ENCODE data around the gene KDM4B. TPM values are rescaled to one million over a fixed set of nuclear protein-coding genes. Genes with fewer than 3 reads are reported as not detected.

The KDM4B gene
- total and polyA plus RNA-seq, 10 of the 15 experiments (the other 5 are each of a cell fraction or from before 2014, with no cell fraction given), result 0.47 to 49.6 (median 16.2) TPM

DNA sequence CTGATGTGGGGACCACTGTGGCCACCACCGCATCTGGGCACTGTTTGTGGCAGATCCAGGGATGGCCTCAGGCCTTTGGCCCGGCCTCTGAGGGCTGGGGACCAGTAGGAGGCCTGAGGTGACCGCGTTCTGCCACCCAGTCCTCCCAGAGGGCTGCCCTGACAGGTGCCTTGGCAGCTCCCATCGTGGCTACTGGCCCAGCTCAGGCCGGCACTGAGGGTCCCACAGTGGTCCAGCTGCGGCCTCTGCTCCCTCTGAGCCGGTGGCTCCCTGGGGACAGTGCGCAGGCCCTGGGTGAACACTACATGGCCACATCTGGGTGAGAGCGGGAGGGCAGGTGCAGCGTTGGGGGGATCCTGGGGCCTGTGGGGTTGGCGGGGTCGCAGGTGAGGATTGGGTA is 61.9 kb downstream of the KDM4B start:
- H3K9ac ChIP-seq (ENCODE audit: control insufficient read depth, insufficient read depth, low read length), result no peak overlapping the region
- peaks cover 3% of the 10 kb centered on the region for H4K20me1 ChIP-seq (ENCODE audit: control insufficient read depth, insufficient read depth)
- ChIA-PET CTCF (interaction anchor here (0.6 to 5.9 kb wide), 21 partner anchors 8 to 988 kb away, joined by 3 to 72 read pairs (median 6); partner anchors contain the start of gene KDM4B), POLR2A (no interaction called here), RAD21 (ENCODE audit: unreplicated experiment) (interaction anchor here (1.1 to 2.7 kb wide), 10 partner anchors 29 to 221 kb away, joined by 3 to 35 read pairs (median 4); no protein-coding TSS in a partner anchor), SMC1A (ENCODE audit: uncharacterized antibody, unreplicated experiment) (interaction anchor here (0.5 to 1.7 kb wide), 4 partner anchors 62 to 375 kb away, joined by 4 to 15 read pairs (median 4); partner anchors contain the start of gene KDM4B)
- no peaks in the 10 kb centered on the region for H3K27me3 ChIP-seq (replicated peaks in 1 of 2; ENCODE audit: control insufficient read depth in 2 of 2, insufficient read depth in 2 of 2, low read length in 1 of 2)
- no peak overlapping the region for H3K4me3 ChIP-seq
- no peak for DNase-seq (ENCODE audit: low read depth, low spot score)
- H3K79me2 ChIP-seq (ENCODE audit: control insufficient read depth, insufficient read depth, low read length), result peaks cover 18% of the 10 kb centered on the region
- no TSS peak for BruUV-seq (replicated peaks)
- FAIRE-seq, result no peak
- 46% methylated on average over 13 of the region's 13 CpGs for WGBS (ENCODE audit: insufficient coverage, insufficient replicate concordance, low lambda C conversion rate, missing lambda C conversion rate)
- intact Hi-C loops (cut with micrococcal nuclease; ENCODE audit: unreplicated experiment) (loop anchor here (1.0 to 5.0 kb wide), 5 partner anchors 60 to 299 kb away; no protein-coding TSS in a partner anchor), in situ Hi-C loops (cut with MboI) (loop anchor here (5.0 kb wide), 2 partner anchors 159 to 224 kb away; no protein-coding TSS in a partner anchor)
- TF ChIP-seq SP1 (IDR thresholded peaks at IDR 0.05; ENCODE audit: low read depth, low read length) (no peak), CEBPB (IDR thresholded peaks at IDR 0.05; ENCODE audit: borderline replicate concordance in 1 of 2, low read depth in 2 of 2, low read length in 2 of 2) (no peak), NR2C1 (IDR thresholded peaks at IDR 0.05) (no peak)
- no peaks in the 10 kb centered on the region for H3K9me3 ChIP-seq (replicated peaks; ENCODE audit: control insufficient read depth, insufficient read depth, low read length)
- H3K4me2 ChIP-seq (ENCODE audit: control insufficient read depth, insufficient read depth), result no peak overlapping the region
- peaks cover 7% of the 10 kb centered on the region for H3K4me1 ChIP-seq (ENCODE audit: control insufficient read depth, insufficient read depth, low read length)
- H3K36me3 ChIP-seq (ENCODE audit: control insufficient read depth in 2 of 2, insufficient read depth in 2 of 2, low read length in 1 of 2), result peaks cover 7 to 12% of the 10 kb centered on the region in 2 experiments; a peak in 3 of 4 replicates
- H2AFZ ChIP-seq (ENCODE audit: control insufficient read depth, low read depth, low read length), result no peak overlapping the region
- H3K27ac ChIP-seq (ENCODE audit: control insufficient read depth, insufficient read depth), result no peak overlapping the region
- ATAC-seq, result peak; percentile 29

DNA sequence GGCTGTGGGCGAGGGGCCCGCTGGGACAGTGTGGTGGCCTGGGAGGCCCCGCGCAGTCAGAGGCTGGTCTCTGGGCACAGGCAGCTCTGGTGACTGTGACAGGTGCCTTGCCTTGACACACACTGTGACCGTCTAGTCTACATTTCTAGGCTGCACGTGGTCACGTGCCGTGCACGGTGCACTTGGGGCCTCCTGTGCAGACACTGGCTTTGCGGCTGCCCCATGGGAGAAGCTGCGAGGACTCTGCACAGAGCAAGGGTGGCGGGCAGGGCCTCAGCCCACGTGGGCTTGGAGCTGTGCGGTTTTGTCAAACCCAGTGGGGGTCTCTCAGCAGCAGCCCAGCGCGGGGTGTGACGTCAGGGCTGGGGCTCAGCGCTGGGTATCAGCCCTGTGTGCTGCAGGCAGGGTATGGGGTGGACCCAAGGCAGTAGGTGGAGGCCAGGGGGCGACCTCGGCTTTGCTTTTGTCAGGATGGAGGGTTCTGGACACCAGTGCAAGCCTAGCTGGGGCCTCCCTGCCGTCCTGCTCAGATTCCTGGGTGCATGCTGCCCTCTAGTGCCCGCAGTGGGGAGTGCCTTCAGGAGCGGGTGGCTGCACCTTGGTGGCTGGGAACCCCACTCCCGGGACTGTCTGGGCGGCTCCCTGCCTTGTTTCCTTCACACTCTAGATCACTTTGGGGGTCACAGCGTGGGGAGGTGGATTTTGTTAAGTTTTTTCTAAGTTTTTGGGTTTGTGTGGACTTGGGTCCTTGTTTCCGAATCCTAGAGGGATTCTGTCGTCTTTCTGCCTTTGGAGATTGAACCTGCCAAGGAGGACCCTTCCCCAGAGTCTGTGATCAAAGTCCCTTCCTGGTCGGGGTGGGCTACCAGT is 62.6 kb downstream of the KDM4B start:
- BruUV-seq (replicated peaks), result no TSS peak
- WGBS (ENCODE audit: insufficient coverage, insufficient replicate concordance, low lambda C conversion rate, missing lambda C conversion rate), result 26% methylated on average over 29 of the region's 29 CpGs
- no peaks in the 10 kb centered on the region for H3K27me3 ChIP-seq (replicated peaks in 1 of 2; ENCODE audit: control insufficient read depth in 2 of 2, insufficient read depth in 2 of 2, low read length in 1 of 2)
- peaks cover 3% of the 10 kb centered on the region for H4K20me1 ChIP-seq (ENCODE audit: control insufficient read depth, insufficient read depth)
- SMC1A ChIA-PET (ENCODE audit: uncharacterized antibody, unreplicated experiment), result interaction anchor here (0.5 to 1.7 kb wide), 10 partner anchors 10 to 376 kb away, joined by 3 to 15 read pairs (median 3); no protein-coding TSS in a partner anchor
- no peak overlapping the region for H2AFZ ChIP-seq (ENCODE audit: control insufficient read depth, low read depth, low read length)
- no peak overlapping the region for H3K4me3 ChIP-seq
- H3K4me1 ChIP-seq (ENCODE audit: control insufficient read depth, insufficient read depth, low read length), result peaks cover 7% of the 10 kb centered on the region
- H3K9me3 ChIP-seq (replicated peaks; ENCODE audit: control insufficient read depth, insufficient read depth, low read length), result no peaks in the 10 kb centered on the region
- DNase-seq (ENCODE audit: low read depth, low spot score) (peak; percentile 12), FAIRE-seq (peak; percentile 96), ATAC-seq (peak; percentile 98)
- H3K27ac ChIP-seq (ENCODE audit: control insufficient read depth, insufficient read depth), result no peak overlapping the region
- RAD21 ChIA-PET (ENCODE audit: unreplicated experiment), result interaction anchor here (0.5 to 2.7 kb wide), 17 partner anchors 30 to 1482 kb away, joined by 3 to 35 read pairs (median 4); partner anchors contain the start of gene KDM4B
- intact Hi-C loops (cut with micrococcal nuclease; ENCODE audit: unreplicated experiment) (loop anchor here (1.0 to 5.0 kb wide), 5 partner anchors 61 to 299 kb away; no protein-coding TSS in a partner anchor), in situ Hi-C loops (cut with MboI) (loop anchor here (5.0 kb wide), 2 partner anchors 159 to 224 kb away; no protein-coding TSS in a partner anchor)
- CTCF ChIA-PET, result interaction anchor here (0.6 to 5.9 kb wide), 22 partner anchors 8 to 988 kb away, joined by 3 to 72 read pairs (median 6); partner anchors contain the start of gene KDM4B
- no peak overlapping the region for H3K4me2 ChIP-seq (ENCODE audit: control insufficient read depth, insufficient read depth)
- POLR2A ChIA-PET, result no interaction called here
- no peak overlapping the region for H3K9ac ChIP-seq (ENCODE audit: control insufficient read depth, insufficient read depth, low read length)
- peaks cover 7 to 12% of the 10 kb centered on the region in 2 experiments; a peak in 3 of 4 replicates for H3K36me3 ChIP-seq (ENCODE audit: control insufficient read depth in 2 of 2, insufficient read depth in 2 of 2, low read length in 1 of 2)
- H3K79me2 ChIP-seq (ENCODE audit: control insufficient read depth, insufficient read depth, low read length), result peaks cover 18% of the 10 kb centered on the region
- TF ChIP-seq RAD21 (IDR thresholded peaks at IDR 0.05; ENCODE audit: insufficient read depth, low read depth, low read length), result peak; percentile 90
- TF ChIP-seq, protein P1, sequence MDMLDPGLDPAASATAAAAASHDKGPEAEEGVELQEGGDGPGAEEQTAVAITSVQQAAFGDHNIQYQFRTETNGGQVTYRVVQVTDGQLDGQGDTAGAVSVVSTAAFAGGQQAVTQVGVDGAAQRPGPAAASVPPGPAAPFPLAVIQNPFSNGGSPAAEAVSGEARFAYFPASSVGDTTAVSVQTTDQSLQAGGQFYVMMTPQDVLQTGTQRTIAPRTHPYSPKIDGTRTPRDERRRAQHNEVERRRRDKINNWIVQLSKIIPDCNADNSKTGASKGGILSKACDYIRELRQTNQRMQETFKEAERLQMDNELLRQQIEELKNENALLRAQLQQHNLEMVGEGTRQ (IDR thresholded peaks at IDR 0.05; ENCODE audit: borderline replicate concordance, low read depth, low read length), result 0 out of 2 replicates have a peak, but pooled peaks have one; percentile 5
- TF ChIP-seq LARP7 (IDR thresholded peaks at IDR 0.05), result peak; percentile 41; the same call in 1 of the 2 replicates
- TF ChIP-seq YY1 (IDR thresholded peaks at IDR 0.05; ENCODE audit: low read depth, low read length), result peak; percentile 61; the same call in 1 of the 2 replicates
- TF ChIP-seq CHD2 (IDR thresholded peaks at IDR 0.05; ENCODE audit: borderline replicate concordance, low read depth, low read length), result no peak
- TF ChIP-seq HDGF (IDR thresholded peaks at IDR 0.05), result peak; percentile 92; the same call in 1 of the 2 replicates
- peak; percentile 67 for TF ChIP-seq SMC3 (IDR thresholded peaks at IDR 0.05; ENCODE audit: borderline replicate concordance, low read length)
- 0 out of 2 replicates have a peak, but pooled peaks have one; percentile 31 for TF ChIP-seq HCFC1 (IDR thresholded peaks at IDR 0.05; ENCODE audit: low read length)
- 0 out of 2 replicates have a peak, but pooled peaks have one; percentile 34 for TF ChIP-seq NBN (IDR thresholded peaks at IDR 0.05)
- peak; percentile 35 for TF ChIP-seq MEF2B (IDR thresholded peaks at IDR 0.05; ENCODE audit: partially characterized antibody, poor library complexity, severe bottlenecking)
- peak; percentile 93 to 97 for TF ChIP-seq BHLHE40 (IDR thresholded peaks at IDR 0.05; ENCODE audit: borderline replicate concordance in 1 of 2, low read depth in 2 of 2, low read length in 1 of 2)
- 0 out of 2 replicates have a peak, but pooled peaks have one; percentile 1 for TF ChIP-seq BRCA1 (IDR thresholded peaks at IDR 0.05; ENCODE audit: low read depth, low read length)

Data from GM12878 (cell line).